LNCAP (cell line): ENCODE data around the gene COL13A1.

Source experiments
- CTCF ChIP-seq: fragments of 450-650 bp; IDR thresholded peaks from 2 replicates; pipeline ENCODE4 v1.5.1; 2017; ENCODE audit warnings: mild to moderate bottlenecking

Gene COL13A1

DNA sequence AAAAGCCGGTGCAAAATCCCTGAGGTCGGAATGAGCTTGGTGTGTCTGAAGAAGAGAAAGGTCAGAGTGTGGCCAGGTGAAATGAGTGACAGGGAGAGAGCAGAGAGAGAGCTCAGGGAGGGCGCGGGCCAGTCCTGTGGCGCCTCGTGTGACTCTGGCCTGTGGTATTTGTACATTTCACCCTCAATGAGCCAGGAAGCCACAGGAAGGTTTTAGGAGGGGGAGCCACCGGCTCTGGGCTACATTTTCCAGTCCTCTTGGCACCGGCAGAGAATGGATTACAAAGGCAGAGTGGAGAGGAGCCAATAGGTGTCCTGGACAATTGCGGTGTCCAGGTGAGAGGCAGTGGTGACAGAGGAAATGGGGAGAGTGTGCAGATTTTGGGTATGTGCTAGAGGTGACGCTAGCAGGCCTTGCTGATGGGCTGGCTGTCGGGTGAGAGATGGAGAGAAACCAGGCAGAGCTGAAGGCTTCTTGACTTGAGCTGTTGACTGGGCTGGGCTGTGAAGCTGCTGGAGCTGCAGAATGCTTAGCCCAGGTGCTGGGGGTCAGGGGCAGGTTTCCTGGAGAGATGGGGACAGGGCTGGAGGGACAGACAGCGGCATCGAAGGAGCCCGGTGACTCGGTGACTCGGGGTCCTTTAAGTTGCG is 38.1 kb downstream of the COL13A1 start:
- TF ChIP-seq CTCF: no peak

- TF ChIP-seq CTCF: no peak
Measured at GRCh38 chr10:69840773-69841172, 39.1 kb downstream of the COL13A1 start.

DNA sequence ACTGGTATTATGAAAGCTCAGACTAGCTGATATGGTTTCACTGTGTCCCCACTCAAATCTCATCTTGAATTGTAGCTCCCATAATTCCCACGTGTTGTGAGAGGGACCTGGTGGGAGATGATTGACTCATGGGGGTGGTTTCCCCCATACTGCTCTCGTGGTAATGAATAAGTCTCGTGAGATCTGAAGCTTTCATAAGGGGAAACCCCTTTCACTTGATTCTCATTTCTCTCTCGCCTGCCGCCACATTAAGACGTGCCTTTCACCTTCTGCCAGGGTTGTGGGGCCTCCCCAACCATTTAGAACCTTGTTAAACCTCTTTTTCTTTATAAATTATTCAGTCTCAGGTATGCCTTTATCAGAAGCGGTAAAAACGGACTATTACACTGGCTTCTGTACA is 40.3 kb downstream of the COL13A1 start:
- TF ChIP-seq CTCF: no peak

GRCh38 chr10:69842882-69843281 is 41.2 kb downstream of the COL13A1 start:
- TF ChIP-seq CTCF: no peak

DNA sequence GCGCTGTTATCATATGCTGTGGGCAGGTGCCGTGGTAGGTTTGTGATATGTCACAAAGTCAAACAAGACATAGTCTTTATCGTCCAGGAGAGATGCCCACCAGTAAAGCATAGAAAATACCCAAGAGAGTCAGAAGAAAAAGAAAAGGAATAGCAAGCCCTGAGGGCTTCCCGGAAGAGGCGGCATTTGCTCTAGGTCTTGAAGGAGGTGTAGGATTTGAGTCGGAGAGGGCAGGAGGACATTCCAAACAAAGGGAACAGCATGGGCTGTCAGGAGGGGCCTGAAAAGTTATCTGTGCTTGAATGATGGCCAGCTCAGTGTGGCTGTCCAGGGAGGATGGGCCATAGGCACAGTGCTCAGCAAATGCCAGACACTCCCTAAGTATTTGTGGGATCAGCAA is 42.2 kb downstream of the COL13A1 start:
- no peak for TF ChIP-seq CTCF

DNA sequence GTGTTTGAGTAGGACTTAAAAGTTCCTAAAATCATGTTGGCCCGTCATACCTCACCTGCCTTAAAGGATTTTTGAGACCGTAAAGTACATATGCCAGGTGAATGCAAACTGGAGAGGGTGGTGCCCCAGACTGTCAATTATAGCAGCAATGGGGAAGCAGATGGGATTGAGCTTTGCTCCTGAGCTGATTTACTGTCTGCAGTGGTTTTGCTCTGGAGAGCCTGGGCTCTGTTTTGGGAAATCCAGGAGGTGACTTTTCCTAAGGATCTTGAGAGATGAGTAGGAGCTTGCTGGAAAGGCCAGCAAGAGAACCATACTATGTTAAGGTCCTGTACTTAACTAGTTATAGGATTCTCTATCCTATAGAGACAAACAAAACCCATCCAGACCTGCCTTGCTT is 43.0 kb downstream of the COL13A1 start:
- TF ChIP-seq CTCF: no peak

DNA sequence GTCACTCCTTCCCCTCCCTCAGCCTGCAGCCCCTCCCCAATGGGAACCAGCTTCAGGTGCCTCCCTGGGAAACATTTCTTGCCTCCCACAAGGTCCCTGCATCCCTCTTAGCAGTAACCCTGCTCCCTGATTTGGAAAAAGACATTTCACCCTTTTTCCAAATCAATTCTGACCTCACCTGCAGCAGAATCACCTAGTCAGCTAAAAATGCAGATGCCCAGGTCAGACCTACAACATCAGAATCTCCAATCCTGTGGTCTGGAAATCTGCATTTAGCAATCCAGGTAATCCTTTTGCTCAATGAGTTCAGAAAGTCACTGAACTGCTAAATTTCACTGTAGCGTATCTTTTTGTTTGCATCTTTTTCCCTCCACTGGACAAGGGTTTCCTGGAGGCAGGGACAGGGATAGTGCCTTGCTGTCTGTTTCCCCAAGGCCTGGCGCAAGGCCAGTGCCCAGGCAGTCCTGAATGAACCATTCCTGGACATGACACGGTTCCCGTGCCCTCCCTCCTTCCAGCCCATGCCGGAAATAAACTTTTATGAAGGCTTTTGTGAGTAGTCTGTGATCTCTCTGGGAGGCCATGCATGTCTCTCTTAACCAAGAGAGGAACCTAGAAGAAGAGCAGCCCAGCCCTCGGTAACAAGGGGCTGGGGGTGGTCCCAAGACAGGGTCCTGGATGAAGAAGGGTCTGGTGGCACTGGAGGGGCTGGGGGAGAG is 44.0 kb downstream of the COL13A1 start:
- no peak for TF ChIP-seq CTCF
